GM23338 (cell line): ENCODE data around the gene TRIP10. TPM values are rescaled to one million over a fixed set of nuclear protein-coding genes. Genes with fewer than 3 reads are reported as not detected.

ENCODE experiments used
- CREB1 ChIP-seq: fragments of 250-450 bp; sonication (Bioruptor Pico); IDR thresholded peaks from 2 replicates; pipeline ENCODE4 v1.5.0; 2020; ENCODE audit warnings: low read depth, mild to moderate bottlenecking, moderate library complexity
- EZH2 ChIP-seq: fragments of 200-600 bp; sonication (generic); IDR thresholded peaks from one replicate; pipeline ENCODE4 v1.8.0; 2017; ENCODE audit warnings: antibody characterized with exemption, mild to moderate bottlenecking, low read depth; ENCODE audit not compliant: unreplicated experiment
- EZH2phosphoT487 ChIP-seq: fragments of 200-600 bp; sonication (generic); IDR thresholded peaks from one replicate; pipeline ENCODE4 v1.8.1; 2018; ENCODE audit warnings: antibody characterized with exemption; ENCODE audit not compliant: unreplicated experiment
- NANOG ChIP-seq: IDR thresholded peaks from 2 replicates; pipeline ENCODE4 v1.6.1; 2016; ENCODE audit warnings: antibody characterized with exemption, borderline replicate concordance
- POLR2AphosphoS5 ChIP-seq: IDR thresholded peaks from 2 replicates; pipeline ENCODE4 v1.6.1; 2016; ENCODE audit warnings: antibody characterized with exemption, low read depth
- STAT1 ChIP-seq: IDR thresholded peaks from one replicate; pipeline ENCODE4 v1.6.1; 2016; ENCODE audit warnings: antibody characterized with exemption; ENCODE audit not compliant: unreplicated experiment
- ZNF331 ChIP-seq: fragments of 250-450 bp; sonication (Bioruptor Pico); IDR thresholded peaks from 2 replicates; pipeline ENCODE4 v1.5.0; 2020; ENCODE audit warnings: low read depth, mild to moderate bottlenecking, moderate library complexity
- polyA plus RNA-seq: library from polyadenylated mRNA; unstranded; fragments of >200 nt; fragmentation: Nextera tagmentation; extraction: Ambion mirVana; gene quantifications from 2 replicates; pipeline ENCODE4 v1.2.1, GENCODE V29; 2016
- total RNA-seq: library from RNA; depleted of rRNA; stranded (reverse); fragments of >200 nt; shearing (Covaris generic); gene quantifications from 2 replicates; pipeline ENCODE4 v1.2.3, GENCODE V29; 2014
- TF ChIP-seq, protein P1 (sequence below): fragments of 250-450 bp; sonication (Bioruptor Pico); IDR thresholded peaks from 2 replicates; pipeline ENCODE4 v1.5.0; 2020; ENCODE audit warnings: mild to moderate bottlenecking, moderate library complexity
- TF ChIP-seq, protein P2 (sequence below): IDR thresholded peaks from one replicate; pipeline ENCODE4 v1.6.1; 2018; ENCODE audit warnings: antibody characterized with exemption; ENCODE audit not compliant: unreplicated experiment
- TF ChIP-seq, protein P3 (sequence below), 2 experiments: fragments of 200-600 bp in 1 of 2; sonication (generic) in 1 of 2; conservative IDR thresholded peaks; 2 replicates each; pipeline versions ENCODE4 v1.5.1 to v1.6.1; 2016 to 2017; ENCODE audit warnings: antibody characterized with exemption in 2 of 2, low read depth in 2 of 2, mild to moderate bottlenecking in 2 of 2, moderate library complexity in 1 of 2
- TF ChIP-seq, protein P4 (sequence below): IDR thresholded peaks from 2 replicates; pipeline ENCODE4 v1.6.1; 2016; ENCODE audit warnings: antibody characterized with exemption

TRIP10 gene
- total and polyA plus RNA-seq, 2 experiments from 2014 or later = 56.8 to 68.5 TPM

GRCh38 chr19:6790194-6791128 lies 51.0 kb downstream of the TRIP10 start (continued):
- TF ChIP-seq, protein P1, sequence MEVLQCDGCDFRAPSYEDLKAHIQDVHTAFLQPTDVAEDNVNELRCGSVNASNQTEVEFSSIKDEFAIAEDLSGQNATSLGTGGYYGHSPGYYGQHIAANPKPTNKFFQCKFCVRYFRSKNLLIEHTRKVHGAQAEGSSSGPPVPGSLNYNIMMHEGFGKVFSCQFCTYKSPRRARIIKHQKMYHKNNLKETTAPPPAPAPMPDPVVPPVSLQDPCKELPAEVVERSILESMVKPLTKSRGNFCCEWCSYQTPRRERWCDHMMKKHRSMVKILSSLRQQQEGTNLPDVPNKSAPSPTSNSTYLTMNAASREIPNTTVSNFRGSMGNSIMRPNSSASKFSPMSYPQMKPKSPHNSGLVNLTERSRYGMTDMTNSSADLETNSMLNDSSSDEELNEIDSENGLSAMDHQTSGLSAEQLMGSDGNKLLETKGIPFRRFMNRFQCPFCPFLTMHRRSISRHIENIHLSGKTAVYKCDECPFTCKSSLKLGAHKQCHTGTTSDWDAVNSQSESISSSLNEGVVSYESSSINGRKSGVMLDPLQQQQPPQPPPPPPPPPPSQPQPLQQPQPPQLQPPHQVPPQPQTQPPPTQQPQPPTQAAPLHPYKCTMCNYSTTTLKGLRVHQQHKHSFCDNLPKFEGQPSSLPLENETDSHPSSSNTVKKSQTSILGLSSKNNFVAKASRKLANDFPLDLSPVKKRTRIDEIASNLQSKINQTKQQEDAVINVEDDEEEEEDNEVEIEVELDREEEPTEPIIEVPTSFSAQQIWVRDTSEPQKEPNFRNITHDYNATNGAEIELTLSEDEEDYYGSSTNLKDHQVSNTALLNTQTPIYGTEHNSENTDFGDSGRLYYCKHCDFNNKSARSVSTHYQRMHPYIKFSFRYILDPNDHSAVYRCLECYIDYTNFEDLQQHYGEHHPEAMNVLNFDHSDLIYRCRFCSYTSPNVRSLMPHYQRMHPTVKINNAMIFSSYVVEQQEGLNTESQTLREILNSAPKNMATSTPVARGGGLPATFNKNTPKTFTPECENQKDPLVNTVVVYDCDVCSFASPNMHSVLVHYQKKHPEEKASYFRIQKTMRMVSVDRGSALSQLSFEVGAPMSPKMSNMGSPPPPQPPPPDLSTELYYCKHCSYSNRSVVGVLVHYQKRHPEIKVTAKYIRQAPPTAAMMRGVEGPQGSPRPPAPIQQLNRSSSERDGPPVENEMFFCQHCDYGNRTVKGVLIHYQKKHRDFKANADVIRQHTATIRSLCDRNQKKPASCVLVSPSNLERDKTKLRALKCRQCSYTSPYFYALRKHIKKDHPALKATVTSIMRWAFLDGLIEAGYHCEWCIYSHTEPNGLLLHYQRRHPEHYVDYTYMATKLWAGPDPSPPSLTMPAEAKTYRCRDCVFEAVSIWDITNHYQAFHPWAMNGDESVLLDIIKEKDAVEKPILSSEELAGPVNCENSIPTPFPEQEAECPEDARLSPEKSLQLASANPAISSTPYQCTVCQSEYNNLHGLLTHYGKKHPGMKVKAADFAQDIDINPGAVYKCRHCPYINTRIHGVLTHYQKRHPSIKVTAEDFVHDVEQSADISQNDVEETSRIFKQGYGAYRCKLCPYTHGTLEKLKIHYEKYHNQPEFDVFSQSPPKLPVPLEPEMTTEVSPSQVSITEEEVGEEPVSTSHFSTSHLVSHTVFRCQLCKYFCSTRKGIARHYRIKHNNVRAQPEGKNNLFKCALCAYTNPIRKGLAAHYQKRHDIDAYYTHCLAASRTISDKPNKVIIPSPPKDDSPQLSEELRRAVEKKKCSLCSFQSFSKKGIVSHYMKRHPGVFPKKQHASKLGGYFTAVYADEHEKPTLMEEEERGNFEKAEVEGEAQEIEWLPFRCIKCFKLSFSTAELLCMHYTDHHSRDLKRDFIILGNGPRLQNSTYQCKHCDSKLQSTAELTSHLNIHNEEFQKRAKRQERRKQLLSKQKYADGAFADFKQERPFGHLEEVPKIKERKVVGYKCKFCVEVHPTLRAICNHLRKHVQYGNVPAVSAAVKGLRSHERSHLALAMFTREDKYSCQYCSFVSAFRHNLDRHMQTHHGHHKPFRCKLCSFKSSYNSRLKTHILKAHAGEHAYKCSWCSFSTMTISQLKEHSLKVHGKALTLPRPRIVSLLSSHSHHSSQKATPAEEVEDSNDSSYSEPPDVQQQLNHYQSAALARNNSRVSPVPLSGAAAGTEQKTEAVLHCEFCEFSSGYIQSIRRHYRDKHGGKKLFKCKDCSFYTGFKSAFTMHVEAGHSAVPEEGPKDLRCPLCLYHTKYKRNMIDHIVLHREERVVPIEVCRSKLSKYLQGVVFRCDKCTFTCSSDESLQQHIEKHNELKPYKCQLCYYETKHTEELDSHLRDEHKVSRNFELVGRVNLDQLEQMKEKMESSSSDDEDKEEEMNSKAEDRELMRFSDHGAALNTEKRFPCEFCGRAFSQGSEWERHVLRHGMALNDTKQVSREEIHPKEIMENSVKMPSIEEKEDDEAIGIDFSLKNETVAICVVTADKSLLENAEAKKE (CRISPR knock-in tag) = no peak
- no peak for TF ChIP-seq EZH2
- TF ChIP-seq, protein P2, sequence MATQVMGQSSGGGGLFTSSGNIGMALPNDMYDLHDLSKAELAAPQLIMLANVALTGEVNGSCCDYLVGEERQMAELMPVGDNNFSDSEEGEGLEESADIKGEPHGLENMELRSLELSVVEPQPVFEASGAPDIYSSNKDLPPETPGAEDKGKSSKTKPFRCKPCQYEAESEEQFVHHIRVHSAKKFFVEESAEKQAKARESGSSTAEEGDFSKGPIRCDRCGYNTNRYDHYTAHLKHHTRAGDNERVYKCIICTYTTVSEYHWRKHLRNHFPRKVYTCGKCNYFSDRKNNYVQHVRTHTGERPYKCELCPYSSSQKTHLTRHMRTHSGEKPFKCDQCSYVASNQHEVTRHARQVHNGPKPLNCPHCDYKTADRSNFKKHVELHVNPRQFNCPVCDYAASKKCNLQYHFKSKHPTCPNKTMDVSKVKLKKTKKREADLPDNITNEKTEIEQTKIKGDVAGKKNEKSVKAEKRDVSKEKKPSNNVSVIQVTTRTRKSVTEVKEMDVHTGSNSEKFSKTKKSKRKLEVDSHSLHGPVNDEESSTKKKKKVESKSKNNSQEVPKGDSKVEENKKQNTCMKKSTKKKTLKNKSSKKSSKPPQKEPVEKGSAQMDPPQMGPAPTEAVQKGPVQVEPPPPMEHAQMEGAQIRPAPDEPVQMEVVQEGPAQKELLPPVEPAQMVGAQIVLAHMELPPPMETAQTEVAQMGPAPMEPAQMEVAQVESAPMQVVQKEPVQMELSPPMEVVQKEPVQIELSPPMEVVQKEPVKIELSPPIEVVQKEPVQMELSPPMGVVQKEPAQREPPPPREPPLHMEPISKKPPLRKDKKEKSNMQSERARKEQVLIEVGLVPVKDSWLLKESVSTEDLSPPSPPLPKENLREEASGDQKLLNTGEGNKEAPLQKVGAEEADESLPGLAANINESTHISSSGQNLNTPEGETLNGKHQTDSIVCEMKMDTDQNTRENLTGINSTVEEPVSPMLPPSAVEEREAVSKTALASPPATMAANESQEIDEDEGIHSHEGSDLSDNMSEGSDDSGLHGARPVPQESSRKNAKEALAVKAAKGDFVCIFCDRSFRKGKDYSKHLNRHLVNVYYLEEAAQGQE = no peak
- no peak for TF ChIP-seq ZNF331 (CRISPR knock-in tag)
- TF ChIP-seq, protein P3, sequence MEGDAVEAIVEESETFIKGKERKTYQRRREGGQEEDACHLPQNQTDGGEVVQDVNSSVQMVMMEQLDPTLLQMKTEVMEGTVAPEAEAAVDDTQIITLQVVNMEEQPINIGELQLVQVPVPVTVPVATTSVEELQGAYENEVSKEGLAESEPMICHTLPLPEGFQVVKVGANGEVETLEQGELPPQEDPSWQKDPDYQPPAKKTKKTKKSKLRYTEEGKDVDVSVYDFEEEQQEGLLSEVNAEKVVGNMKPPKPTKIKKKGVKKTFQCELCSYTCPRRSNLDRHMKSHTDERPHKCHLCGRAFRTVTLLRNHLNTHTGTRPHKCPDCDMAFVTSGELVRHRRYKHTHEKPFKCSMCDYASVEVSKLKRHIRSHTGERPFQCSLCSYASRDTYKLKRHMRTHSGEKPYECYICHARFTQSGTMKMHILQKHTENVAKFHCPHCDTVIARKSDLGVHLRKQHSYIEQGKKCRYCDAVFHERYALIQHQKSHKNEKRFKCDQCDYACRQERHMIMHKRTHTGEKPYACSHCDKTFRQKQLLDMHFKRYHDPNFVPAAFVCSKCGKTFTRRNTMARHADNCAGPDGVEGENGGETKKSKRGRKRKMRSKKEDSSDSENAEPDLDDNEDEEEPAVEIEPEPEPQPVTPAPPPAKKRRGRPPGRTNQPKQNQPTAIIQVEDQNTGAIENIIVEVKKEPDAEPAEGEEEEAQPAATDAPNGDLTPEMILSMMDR (conservative IDR thresholded peaks at IDR 0.05; ENCODE audit: low read depth in 2 of 2) = no peak
- TF ChIP-seq, protein P4, sequence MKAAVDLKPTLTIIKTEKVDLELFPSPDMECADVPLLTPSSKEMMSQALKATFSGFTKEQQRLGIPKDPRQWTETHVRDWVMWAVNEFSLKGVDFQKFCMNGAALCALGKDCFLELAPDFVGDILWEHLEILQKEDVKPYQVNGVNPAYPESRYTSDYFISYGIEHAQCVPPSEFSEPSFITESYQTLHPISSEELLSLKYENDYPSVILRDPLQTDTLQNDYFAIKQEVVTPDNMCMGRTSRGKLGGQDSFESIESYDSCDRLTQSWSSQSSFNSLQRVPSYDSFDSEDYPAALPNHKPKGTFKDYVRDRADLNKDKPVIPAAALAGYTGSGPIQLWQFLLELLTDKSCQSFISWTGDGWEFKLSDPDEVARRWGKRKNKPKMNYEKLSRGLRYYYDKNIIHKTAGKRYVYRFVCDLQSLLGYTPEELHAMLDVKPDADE = no peak
- TF ChIP-seq EZH2phosphoT487 = no peak
- TF ChIP-seq POLR2AphosphoS5 = no peak
- TF ChIP-seq CREB1 (CRISPR knock-in tag) = no peak
- no peak for TF ChIP-seq NANOG
- no peak for TF ChIP-seq STAT1
